NCI-H1092 (cell line): ENCODE results near the gene ZNF541.

Source experiments
- DNase-seq: peaks from one replicate; lab custom pipeline; 2025; lab: John Stamatoyannopoulos, UW

The ZNF541 gene

DNA sequence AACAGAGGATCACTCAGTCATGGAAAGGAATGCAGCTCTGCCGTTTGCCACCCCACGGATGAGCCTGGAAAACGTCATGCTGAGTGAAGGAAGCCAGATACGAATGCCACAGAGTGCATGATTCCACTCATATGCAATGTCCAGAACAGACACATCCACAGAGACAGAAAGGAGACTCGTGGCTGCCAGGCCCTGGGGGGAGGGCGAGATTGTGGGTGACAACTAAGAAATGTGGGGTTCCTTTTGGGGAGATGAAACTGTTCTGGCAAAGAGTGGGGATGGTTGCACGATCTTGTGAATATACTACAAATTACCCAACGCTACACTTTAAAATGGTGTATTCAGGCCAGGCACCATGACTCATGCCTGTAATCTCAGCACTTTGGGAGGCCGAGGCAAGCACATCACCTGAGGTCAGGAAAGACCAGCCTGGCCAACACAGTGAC is 30.9 kb downstream of the ZNF541 start:
- no peak for DNase-seq

DNA sequence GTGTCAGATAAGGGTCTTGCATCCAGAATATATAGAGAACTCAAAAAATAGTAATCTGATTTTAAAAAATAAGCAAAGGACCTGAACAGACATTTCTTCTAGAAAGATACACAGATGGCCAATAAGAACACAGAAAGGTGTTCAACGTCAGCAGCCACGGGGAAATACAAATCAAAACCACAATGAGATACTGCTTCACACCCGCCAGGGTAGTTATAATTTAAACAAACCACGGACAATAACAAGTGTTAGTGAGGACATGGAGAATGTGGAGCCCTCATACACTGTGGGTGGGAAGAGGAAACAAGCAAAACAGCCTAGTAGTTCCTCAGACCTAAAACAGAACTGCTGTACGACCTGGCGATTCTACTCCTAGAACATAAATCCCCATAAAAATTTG is 31.4 kb downstream of the ZNF541 start:
- DNase-seq = no peak

DNA sequence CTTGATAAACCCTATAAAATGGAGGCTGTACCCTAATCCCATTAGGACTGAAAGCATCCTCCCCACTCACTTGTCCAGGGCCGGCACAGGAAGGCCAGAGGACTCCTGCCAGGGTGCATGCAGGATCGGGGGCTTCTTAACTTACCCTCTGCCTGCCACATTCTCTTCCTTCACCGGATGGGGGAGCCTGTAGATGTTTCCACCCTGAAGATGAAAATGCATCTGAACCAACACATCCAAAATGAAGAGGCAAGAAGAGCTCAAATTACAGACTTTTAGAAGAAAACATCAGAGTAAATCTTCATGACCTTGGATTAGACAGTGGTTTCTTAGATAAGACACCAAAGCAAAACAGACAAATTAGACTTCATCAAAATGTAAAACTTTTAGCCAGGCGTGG is 32.2 kb downstream of the ZNF541 start:
- DNase-seq = no peak

- DNase-seq = no peak
These were observed 33.1 kb downstream of the ZNF541 start for GRCh38 chr19:47539747-47540311.

DNA sequence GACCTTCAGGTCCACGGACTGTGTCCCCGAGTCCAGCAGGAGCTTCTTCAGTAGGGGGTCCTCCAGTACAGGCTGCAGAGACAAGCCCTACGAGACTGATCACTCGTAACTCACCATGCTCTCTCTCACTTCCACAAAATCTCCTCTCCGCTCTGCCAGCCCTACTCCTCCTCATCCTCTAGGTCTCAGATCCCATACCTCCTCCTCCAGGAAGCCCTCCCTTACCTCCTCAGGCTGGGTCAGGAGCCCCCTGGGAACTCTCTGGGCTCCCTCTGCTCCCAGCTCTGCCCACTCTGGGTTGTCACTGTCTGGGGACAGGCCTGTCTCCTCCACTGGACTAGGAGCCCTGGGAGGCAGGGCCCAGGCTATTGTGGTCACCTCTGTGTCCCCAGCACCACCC is 34.1 kb downstream of the ZNF541 start:
- no peak for DNase-seq

DNA sequence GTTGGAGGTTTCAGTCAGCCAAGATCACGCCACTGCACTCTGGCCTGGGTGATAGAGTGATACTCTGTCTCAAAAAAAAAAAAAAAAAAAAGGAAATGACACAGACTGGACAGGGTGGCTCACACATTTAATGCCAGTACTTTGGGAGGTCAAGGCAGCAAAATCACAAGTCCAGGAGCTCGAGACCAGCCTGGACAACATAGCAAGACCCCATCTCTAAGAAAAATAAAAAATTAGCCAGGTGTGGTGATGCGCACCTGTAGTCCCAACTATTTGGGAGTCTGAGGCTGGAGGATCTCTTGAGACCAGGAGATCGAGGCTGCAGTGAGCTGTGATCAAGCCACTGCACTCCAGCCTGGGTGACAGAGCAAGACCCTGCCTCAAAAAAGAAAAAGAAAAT is 35.5 kb downstream of the ZNF541 start:
- no peak for DNase-seq

DNA sequence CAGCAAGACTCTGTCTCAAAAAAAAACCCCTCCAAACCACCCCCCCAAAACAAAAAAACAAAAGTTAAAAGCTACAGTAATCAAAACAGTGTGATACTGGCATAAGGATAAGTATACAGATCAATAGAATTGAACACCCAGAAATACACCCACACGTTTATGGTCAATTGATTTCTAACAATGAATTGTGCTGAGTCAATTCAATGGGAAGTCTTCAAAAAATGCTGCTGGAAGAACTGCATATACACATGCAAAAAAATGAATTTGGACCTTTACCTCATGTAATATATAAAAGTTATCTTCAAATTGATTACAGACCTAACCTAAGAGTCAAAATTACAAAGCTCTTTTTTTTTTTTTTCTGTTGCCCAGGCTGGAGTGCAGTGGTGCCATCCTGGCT is 38.3 kb downstream of the ZNF541 start:
- DNase-seq = no peak

- DNase-seq = no peak
These were observed 41.1 kb downstream of the ZNF541 start for GRCh38 chr19:47531640-47532387.

DNA sequence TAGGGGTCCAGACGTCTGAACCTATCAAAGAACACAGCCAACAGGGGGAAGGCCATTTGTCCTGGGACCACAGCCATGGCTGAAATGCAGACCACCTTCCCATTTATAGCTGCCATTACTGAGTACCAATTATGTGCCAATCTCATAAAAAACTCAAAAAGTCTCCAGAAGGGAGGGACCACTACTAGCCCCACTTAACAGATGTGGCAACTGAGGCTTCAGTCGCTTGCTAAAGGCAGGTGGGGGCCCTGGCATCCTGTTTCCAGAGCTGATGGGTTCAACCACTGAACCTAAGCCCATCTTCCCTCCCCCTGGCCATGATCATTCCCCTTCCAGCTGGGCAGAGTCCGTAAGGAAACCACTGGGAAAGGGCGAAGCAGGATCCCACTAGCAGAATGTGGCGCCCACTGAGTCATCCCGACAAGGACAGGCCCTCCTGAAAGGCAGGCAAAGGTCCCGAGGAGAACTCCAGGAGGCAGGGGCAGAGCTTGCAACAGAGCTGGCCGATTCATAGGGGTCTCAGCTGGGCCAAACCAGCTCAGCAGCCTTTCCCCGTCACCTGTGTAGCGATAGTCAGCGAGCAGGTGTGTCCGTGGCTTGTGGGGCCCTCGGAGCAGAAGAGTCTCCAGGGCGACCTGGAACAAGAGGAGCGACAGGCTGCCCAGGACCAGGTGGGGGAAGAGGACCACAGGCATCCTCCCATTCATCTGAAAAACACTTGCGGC is 43.8 kb downstream of the ZNF541 start:
- no peak for DNase-seq

- no peak for DNase-seq
These were observed 46.1 kb downstream of the ZNF541 start for GRCh38 chr19:47526798-47527197.

- DNase-seq = no peak
These were observed 49.5 kb downstream of the ZNF541 start for GRCh38 chr19:47523473-47523872.
